ENCODE data around the gene DPEP1. TPM values are rescaled to one million over a fixed set of nuclear protein-coding genes. Genes with fewer than 3 reads are reported as not detected.
A peak's percentile ranks its signal among the peaks of the same experiment; 100 is the strongest.

The DPEP1 gene
- total and polyA plus RNA-seq, 2 experiments from 2014 or later: 1.7 to 2.3 TPM

DNA sequence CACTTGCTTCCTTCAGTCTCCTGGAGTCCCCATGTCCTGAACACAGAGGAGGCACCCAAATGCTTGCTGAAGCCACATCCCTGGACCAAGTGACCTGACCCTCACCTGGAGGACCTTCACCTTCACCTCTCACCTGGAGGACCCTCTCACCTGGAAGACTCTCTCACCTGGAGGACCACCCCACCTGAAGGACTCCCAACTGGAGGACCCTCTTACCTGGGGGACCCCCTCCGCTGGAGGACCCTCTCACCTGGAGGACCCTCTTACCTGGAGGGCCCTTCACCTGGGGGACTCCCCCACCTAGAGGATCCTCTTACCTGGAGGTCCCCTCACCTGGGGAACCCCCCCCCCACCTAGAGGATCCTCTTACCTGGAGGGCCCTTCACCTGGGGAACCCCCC lies 72.5 kb downstream of the DPEP1 start:
- Mint-ChIP-seq H3K36me3 (ENCODE audit: low read depth) (peaks cover 73% of the 10 kb centered on the region), H3K9me3 (peaks cover 53% of the 10 kb centered on the region), H3K27ac (no peak overlapping the region), H3K27me3 (ENCODE audit: insufficient read depth, low read depth, poor library complexity) (peaks cover 20% of the 10 kb centered on the region), H3K4me3 (0 out of 3 replicates have a peak overlapping the region, but pooled peaks have one; percentile 24), H3K4me1 (peaks cover 7% of the 10 kb centered on the region; the same call in 2 of the 3 replicates)
- H3K27me3 ChIP-seq (ENCODE audit: insufficient read depth): no peaks in the 10 kb centered on the region
- H3K4me2 ChIP-seq: no peak overlapping the region
- H3K4me3 ChIP-seq: no peak overlapping the region
- no peak for TF ChIP-seq ZNF331 (CRISPR knock-in tag; IDR thresholded peaks at IDR 0.05; ENCODE audit: low read depth)
- TF ChIP-seq, protein P1, sequence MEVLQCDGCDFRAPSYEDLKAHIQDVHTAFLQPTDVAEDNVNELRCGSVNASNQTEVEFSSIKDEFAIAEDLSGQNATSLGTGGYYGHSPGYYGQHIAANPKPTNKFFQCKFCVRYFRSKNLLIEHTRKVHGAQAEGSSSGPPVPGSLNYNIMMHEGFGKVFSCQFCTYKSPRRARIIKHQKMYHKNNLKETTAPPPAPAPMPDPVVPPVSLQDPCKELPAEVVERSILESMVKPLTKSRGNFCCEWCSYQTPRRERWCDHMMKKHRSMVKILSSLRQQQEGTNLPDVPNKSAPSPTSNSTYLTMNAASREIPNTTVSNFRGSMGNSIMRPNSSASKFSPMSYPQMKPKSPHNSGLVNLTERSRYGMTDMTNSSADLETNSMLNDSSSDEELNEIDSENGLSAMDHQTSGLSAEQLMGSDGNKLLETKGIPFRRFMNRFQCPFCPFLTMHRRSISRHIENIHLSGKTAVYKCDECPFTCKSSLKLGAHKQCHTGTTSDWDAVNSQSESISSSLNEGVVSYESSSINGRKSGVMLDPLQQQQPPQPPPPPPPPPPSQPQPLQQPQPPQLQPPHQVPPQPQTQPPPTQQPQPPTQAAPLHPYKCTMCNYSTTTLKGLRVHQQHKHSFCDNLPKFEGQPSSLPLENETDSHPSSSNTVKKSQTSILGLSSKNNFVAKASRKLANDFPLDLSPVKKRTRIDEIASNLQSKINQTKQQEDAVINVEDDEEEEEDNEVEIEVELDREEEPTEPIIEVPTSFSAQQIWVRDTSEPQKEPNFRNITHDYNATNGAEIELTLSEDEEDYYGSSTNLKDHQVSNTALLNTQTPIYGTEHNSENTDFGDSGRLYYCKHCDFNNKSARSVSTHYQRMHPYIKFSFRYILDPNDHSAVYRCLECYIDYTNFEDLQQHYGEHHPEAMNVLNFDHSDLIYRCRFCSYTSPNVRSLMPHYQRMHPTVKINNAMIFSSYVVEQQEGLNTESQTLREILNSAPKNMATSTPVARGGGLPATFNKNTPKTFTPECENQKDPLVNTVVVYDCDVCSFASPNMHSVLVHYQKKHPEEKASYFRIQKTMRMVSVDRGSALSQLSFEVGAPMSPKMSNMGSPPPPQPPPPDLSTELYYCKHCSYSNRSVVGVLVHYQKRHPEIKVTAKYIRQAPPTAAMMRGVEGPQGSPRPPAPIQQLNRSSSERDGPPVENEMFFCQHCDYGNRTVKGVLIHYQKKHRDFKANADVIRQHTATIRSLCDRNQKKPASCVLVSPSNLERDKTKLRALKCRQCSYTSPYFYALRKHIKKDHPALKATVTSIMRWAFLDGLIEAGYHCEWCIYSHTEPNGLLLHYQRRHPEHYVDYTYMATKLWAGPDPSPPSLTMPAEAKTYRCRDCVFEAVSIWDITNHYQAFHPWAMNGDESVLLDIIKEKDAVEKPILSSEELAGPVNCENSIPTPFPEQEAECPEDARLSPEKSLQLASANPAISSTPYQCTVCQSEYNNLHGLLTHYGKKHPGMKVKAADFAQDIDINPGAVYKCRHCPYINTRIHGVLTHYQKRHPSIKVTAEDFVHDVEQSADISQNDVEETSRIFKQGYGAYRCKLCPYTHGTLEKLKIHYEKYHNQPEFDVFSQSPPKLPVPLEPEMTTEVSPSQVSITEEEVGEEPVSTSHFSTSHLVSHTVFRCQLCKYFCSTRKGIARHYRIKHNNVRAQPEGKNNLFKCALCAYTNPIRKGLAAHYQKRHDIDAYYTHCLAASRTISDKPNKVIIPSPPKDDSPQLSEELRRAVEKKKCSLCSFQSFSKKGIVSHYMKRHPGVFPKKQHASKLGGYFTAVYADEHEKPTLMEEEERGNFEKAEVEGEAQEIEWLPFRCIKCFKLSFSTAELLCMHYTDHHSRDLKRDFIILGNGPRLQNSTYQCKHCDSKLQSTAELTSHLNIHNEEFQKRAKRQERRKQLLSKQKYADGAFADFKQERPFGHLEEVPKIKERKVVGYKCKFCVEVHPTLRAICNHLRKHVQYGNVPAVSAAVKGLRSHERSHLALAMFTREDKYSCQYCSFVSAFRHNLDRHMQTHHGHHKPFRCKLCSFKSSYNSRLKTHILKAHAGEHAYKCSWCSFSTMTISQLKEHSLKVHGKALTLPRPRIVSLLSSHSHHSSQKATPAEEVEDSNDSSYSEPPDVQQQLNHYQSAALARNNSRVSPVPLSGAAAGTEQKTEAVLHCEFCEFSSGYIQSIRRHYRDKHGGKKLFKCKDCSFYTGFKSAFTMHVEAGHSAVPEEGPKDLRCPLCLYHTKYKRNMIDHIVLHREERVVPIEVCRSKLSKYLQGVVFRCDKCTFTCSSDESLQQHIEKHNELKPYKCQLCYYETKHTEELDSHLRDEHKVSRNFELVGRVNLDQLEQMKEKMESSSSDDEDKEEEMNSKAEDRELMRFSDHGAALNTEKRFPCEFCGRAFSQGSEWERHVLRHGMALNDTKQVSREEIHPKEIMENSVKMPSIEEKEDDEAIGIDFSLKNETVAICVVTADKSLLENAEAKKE (CRISPR knock-in tag; IDR thresholded peaks at IDR 0.05): no peak
- TF ChIP-seq, protein P2, sequence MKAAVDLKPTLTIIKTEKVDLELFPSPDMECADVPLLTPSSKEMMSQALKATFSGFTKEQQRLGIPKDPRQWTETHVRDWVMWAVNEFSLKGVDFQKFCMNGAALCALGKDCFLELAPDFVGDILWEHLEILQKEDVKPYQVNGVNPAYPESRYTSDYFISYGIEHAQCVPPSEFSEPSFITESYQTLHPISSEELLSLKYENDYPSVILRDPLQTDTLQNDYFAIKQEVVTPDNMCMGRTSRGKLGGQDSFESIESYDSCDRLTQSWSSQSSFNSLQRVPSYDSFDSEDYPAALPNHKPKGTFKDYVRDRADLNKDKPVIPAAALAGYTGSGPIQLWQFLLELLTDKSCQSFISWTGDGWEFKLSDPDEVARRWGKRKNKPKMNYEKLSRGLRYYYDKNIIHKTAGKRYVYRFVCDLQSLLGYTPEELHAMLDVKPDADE (IDR thresholded peaks at IDR 0.05): no peak
- TF ChIP-seq, protein P3, sequence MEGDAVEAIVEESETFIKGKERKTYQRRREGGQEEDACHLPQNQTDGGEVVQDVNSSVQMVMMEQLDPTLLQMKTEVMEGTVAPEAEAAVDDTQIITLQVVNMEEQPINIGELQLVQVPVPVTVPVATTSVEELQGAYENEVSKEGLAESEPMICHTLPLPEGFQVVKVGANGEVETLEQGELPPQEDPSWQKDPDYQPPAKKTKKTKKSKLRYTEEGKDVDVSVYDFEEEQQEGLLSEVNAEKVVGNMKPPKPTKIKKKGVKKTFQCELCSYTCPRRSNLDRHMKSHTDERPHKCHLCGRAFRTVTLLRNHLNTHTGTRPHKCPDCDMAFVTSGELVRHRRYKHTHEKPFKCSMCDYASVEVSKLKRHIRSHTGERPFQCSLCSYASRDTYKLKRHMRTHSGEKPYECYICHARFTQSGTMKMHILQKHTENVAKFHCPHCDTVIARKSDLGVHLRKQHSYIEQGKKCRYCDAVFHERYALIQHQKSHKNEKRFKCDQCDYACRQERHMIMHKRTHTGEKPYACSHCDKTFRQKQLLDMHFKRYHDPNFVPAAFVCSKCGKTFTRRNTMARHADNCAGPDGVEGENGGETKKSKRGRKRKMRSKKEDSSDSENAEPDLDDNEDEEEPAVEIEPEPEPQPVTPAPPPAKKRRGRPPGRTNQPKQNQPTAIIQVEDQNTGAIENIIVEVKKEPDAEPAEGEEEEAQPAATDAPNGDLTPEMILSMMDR (conservative IDR thresholded peaks at IDR 0.05; ENCODE audit: low read depth in 2 of 2): no peak
- no peak for TF ChIP-seq CREB1 (CRISPR knock-in tag; IDR thresholded peaks at IDR 0.05; ENCODE audit: low read depth)
- TF ChIP-seq POLR2AphosphoS5 (IDR thresholded peaks at IDR 0.05; ENCODE audit: low read depth): no peak
- TF ChIP-seq ZNF114 (CRISPR knock-in tag; IDR thresholded peaks at IDR 0.05): no peak
- no peak overlapping the region for H3K27ac ChIP-seq (ENCODE audit: low read depth)
- DNase-seq (ENCODE audit: low spot score) (no peak), ATAC-seq (no peak)
- H3K36me3 ChIP-seq (ENCODE audit: insufficient read depth): no peaks in the 10 kb centered on the region
- H3K4me1 ChIP-seq (ENCODE audit: insufficient read depth): 0 out of 2 replicates have a peak, but pooled peaks cover 8% of the 10 kb centered on the region
- H4K20me1 ChIP-seq (replicated peaks; ENCODE audit: insufficient read depth): peaks cover 4% of the 10 kb centered on the region; the same call in 1 of the 2 replicates
- H3K79me2 ChIP-seq (replicated peaks; ENCODE audit: insufficient read depth): peaks cover 12% of the 10 kb centered on the region
- H3K9me2 ChIP-seq (ENCODE audit: insufficient read depth): 0 out of 2 replicates have a peak, but pooled peaks cover 4% of the 10 kb centered on the region
- H3F3A ChIP-seq (replicated peaks; ENCODE audit: low read depth): 0 out of 2 replicates have a peak, but pooled peaks cover 6% of the 10 kb centered on the region
- H2AFZ ChIP-seq: no peak overlapping the region

All from GM23338 (cell line).